HepG2 (cell line): ENCODE measurements around the gene PDIA2. TPM values are rescaled to one million over a fixed set of nuclear protein-coding genes. Genes with fewer than 3 reads are reported as not detected.

Source experiments
- ATAC-seq: fragments of 200-7000 bp; cut with Tn5 transposase; 3 replicates; pipeline ENCODE4 v1.9.1; 2020; ENCODE audit warnings: mild to moderate bottlenecking, moderate library complexity
- BruUV-seq: library from RNA; stranded (reverse); fragments of 400-500 nt; replicated peaks from 2 replicates; lab custom pipeline; 2021; lab: Mats Ljungman, UMichigan
- CTCF ChIA-PET: fragments of 300-600 bp; formaldehyde crosslinking; extraction: SDS; loops from one replicate; lab custom pipeline; 2021; ENCODE audit warnings: low total read pairs, inconsistent platforms, low intra/inter-chr PET ratio; lab: Yijun Ruan, JAX
- POLR2A ChIA-PET: fragments of 350-600 bp; sonication (Branson Sonifier 250); formaldehyde crosslinking; loops from one replicate; lab custom pipeline; 2020; ENCODE audit warnings: antibody characterized with exemption, inconsistent platforms; lab: Yijun Ruan, JAX
- DNase-seq: peaks from one replicate; pipeline ENCODE4 v3.0.0-alpha.2; 2015; ENCODE audit warnings: low spot score
- FAIRE-seq: peaks from 3 replicates; lab custom pipeline; 2011; peaks lifted over from hg19 to GRCh38; lab: Jason Lieb, UNC
- H2AFZ ChIP-seq: one replicate; pipeline ENCODE4 v1.6.1; 2011; ENCODE audit warnings: low read length, inconsistent platforms
- H3K27ac ChIP-seq: fragments of 300-600 bp; 3 replicates; pipeline ENCODE4 v1.8.0; 2011; ENCODE audit warnings: mixed run types, mild to moderate bottlenecking, mixed read lengths, low read length, inconsistent platforms; ENCODE audit not compliant: insufficient read depth; ENCODE audit errors: extremely low read length
- H3K27me3 ChIP-seq, 2 experiments: fragments of 200-600 bp in 1 of 2; 2 replicates in 1 of 2; 3 replicates in 1 of 2; pipeline versions ENCODE4 v1.6.0 to v1.8.0; 2011; ENCODE audit warnings: low read length in 2 of 2, mild to moderate bottlenecking in 2 of 2, moderate library complexity in 2 of 2, inconsistent platforms in 1 of 2; ENCODE audit not compliant: insufficient read depth in 2 of 2, control insufficient read depth in 1 of 2
- H3K36me3 ChIP-seq, 2 experiments: fragments of 200-600 bp in 1 of 2; replicated peaks in 1 of 2; 2 replicates in 1 of 2; 3 replicates in 1 of 2; pipeline versions ENCODE4 v1.5.1 to v1.8.0; 2011; ENCODE audit warnings: low read length in 2 of 2, inconsistent platforms in 1 of 2; ENCODE audit not compliant: insufficient read depth in 2 of 2, control insufficient read depth in 1 of 2
- H3K4me1 ChIP-seq: 2 replicates; pipeline ENCODE4 v1.5.1; 2012; ENCODE audit warnings: low read length, inconsistent platforms; ENCODE audit not compliant: insufficient read depth
- H3K4me2 ChIP-seq: 2 replicates; pipeline ENCODE4 v1.6.0; 2011; ENCODE audit warnings: low read depth, low read length, inconsistent platforms
- H3K4me3 ChIP-seq, 3 experiments: fragments of 200-600 bp in 1 of 3; sonication (generic), shearing (Covaris generic) in 1 of 3; replicated peaks in 1 of 3; 2 replicates each; pipeline ENCODE4 v1.5.1; 2011 to 2016; ENCODE audit warnings: low read length in 3 of 3, inconsistent platforms in 2 of 3, low read depth in 2 of 3, mild to moderate bottlenecking in 2 of 3, control low read depth in 1 of 3, mixed read lengths in 1 of 3; ENCODE audit not compliant: insufficient read depth in 1 of 3
- H3K79me2 ChIP-seq: one replicate; pipeline ENCODE4 v1.6.1; 2011; ENCODE audit warnings: low read length, inconsistent platforms; ENCODE audit not compliant: insufficient read depth
- H3K9ac ChIP-seq: 2 replicates; pipeline ENCODE4 v1.6.0; 2011; ENCODE audit warnings: mild to moderate bottlenecking, low read depth, low read length, inconsistent platforms; ENCODE audit not compliant: insufficient read depth
- H3K9me3 ChIP-seq: 2 replicates; pipeline ENCODE4 v1.5.1; 2012; ENCODE audit warnings: mild to moderate bottlenecking, low read length
- H4K20me1 ChIP-seq: 2 replicates; pipeline ENCODE4 v1.6.0; 2011; ENCODE audit warnings: inconsistent platforms, mild to moderate bottlenecking, low read length, moderate library complexity; ENCODE audit not compliant: insufficient read depth
- ATF5 ChIP-seq: sonication (generic); formaldehyde crosslinking; IDR thresholded peaks from 2 replicates; pipeline ENCODE4 v1.4.0; 2020; ENCODE audit warnings: mild to moderate bottlenecking, low read depth, missing genetic modification reagents
- SP2 ChIP-seq: sonication (generic); formaldehyde crosslinking; IDR thresholded peaks from 2 replicates; pipeline ENCODE4 v1.5.1; 2020; ENCODE audit warnings: mild to moderate bottlenecking, missing genetic modification reagents
- ZNF335 ChIP-seq: sonication (generic); formaldehyde crosslinking; IDR thresholded peaks from 2 replicates; pipeline ENCODE4 v1.4.0; 2020; ENCODE audit warnings: missing genetic modification reagents
- WGBS: methylation state at CpG from one replicate; pipeline ENCODE4 v1.1.6; 2017; ENCODE audit warnings: low lambda C conversion rate; 5-methylcytosine and 5-hydroxymethylcytosine counted together
- in situ Hi-C: cut with HindIII; loops from 2 replicates; pipeline ENCODE4 v1.10.0; 2017; ENCODE audit warnings: low pct_unique_long_range_greater_than_20kb; ENCODE audit not compliant: extremely low pct_ligation_motif_present
- intact Hi-C: fragments of 100-400 bp; cut with micrococcal nuclease; formaldehyde crosslinking; loops from one replicate; pipeline ENCODE4 v1.10.0; 2022; ENCODE audit not compliant: unreplicated experiment
- polyA plus RNA-seq, 8 experiments: library from polyadenylated mRNA; depleted of rRNA in 3 of 8; stranded (reverse) in 7 of 8; unstranded in 1 of 8; fragments of >200 nt; fragmentation: Illumina TruSeq in 4 of 8; extraction: Trizol in 4 of 8; gene quantifications; 2 replicates each; pipeline versions ENCODE4 v1.2.1 to v1.2.3, GENCODE V29; 2011 to 2016; ENCODE audit warnings: low read depth in 4 of 8, missing spikeins in 1 of 8, mixed read lengths in 1 of 8; ENCODE audit not compliant: insufficient read depth in 1 of 8
- total RNA-seq, 5 experiments: library from RNA; depleted of rRNA; stranded (reverse); fragments of >200 nt; fragmentation: Illumina TruSeq; extraction: Trizol; gene quantifications; 2 replicates each; pipeline ENCODE4 v1.2.3, GENCODE V29; 2016; ENCODE audit warnings: low read depth in 1 of 5

PDIA2 gene
- total and polyA plus RNA-seq, 2 of the 13 experiments (the other 11 are each of a cell fraction or from before 2014, with no cell fraction given): 0.35 to 1.9 TPM

DNA sequence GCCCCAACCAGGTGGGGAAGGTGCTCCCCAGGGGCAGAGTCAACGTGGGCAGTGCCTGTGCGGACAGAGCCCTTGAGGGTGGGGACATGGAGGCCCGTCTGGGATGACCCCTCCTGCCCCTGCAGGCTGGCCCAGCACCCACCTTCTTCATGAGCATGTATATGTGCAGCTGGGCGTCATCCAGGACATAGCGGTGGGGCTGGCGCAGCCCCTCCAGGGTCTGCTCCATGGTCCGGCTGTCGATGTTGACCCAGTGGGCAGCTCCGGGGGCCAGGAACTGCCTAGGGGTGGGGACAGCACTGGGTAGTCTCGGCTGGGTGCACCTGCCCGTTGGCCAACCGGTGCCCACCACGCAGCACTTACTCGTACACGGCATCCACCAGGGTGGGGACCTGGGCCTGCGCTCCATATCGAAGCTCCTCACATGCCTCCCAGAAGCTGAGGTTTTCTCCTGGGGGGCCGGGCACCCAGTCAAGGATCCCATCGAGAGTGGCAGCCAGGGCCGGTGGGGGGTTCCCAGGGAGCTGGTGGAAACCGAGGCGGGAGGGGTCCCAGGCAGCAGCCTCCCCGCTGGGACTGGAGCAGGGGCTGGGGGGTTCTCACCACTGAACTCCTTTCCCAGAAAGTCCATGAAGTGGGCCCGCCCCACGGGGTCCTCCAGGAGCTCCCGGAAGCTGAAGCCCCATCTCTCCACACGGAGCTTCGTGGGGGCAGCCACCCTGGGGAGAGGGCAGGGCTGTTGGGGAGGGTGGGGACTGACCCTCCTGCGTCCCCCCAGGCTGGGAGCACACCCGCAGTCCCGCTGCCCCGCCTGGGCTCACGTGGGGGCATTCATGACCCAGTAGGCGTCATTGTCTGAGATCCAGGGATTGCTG, 12.3 kb upstream of the PDIA2 start:
- BruUV-seq: no TSS peak
- peaks cover 42% of the 10 kb centered on the region for H3K4me1 ChIP-seq
- no peak for TF ChIP-seq ZNF335 (CRISPR knock-in tag)
- no peak for TF ChIP-seq SP2 (CRISPR knock-in tag)
- no peak for TF ChIP-seq ATF5 (CRISPR knock-in tag)
- TF ChIP-seq, all 625 proteins: peak for 0
- Histone ChIP-seq H3K36me3 (no peaks in the 10 kb centered on the region), H3K27ac (no peak overlapping the region), H3K9me3 (no peaks in the 10 kb centered on the region), H4K20me1 (no peaks in the 10 kb centered on the region), H2AFZ (no peak overlapping the region), H3K4me2 (no peak overlapping the region), H3K79me2 (no peaks in the 10 kb centered on the region), H3K9ac (no peak overlapping the region), H3K27me3 (peaks cover 21 to 67% of the 10 kb centered on the region in 2 experiments; a peak in 4 of 5 replicates), H3K4me3 (no peak overlapping the region)
- CTCF ChIA-PET: no interaction called here
- ATAC-seq (no peak), FAIRE-seq (no peak), DNase-seq (no peak)
- WGBS: 28% methylated on average over 5 of the region's 34 CpGs
- intact Hi-C loops: no loop called here
- POLR2A ChIA-PET: no interaction called here
- in situ Hi-C loops: loop anchor here (5.0 kb wide), 1 partner anchor 92 kb away; no protein-coding TSS in a partner anchor
